Endodermal cell (in vitro differentiated cells): ENCODE results near the gene MOCS3. TPM values are rescaled to one million over a fixed set of nuclear protein-coding genes. Genes with fewer than 3 reads are reported as not detected.

Experiments
- DNase-seq: peaks from one replicate; pipeline ENCODE4 v3.0.0-alpha.2; 2017
- H3K27ac ChIP-seq: 2 replicates; pipeline ENCODE4 v1.5.1; 2013; ENCODE audit warnings: mild to moderate bottlenecking, low read depth, low read length, moderate library complexity
- H3K27me3 ChIP-seq: 2 replicates; pipeline ENCODE4 v1.6.1; 2013; ENCODE audit warnings: mild to moderate bottlenecking, low read length, moderate library complexity; ENCODE audit not compliant: insufficient read depth, control insufficient read depth, poor library complexity, severe bottlenecking
- H3K36me3 ChIP-seq: 2 replicates; pipeline ENCODE4 v1.7.0; 2013; ENCODE audit warnings: mild to moderate bottlenecking, low read length, moderate library complexity; ENCODE audit not compliant: control insufficient read depth, insufficient read depth
- H3K4me1 ChIP-seq: one replicate; pipeline ENCODE4 v1.7.0; 2013; ENCODE audit warnings: low read length; ENCODE audit not compliant: control insufficient read depth, insufficient read depth
- H3K4me3 ChIP-seq: 2 replicates; pipeline ENCODE4 v1.5.1; 2013; ENCODE audit warnings: mild to moderate bottlenecking, low read length, moderate library complexity
- H3K9ac ChIP-seq: 2 replicates; pipeline ENCODE4 v1.6.1; 2013; ENCODE audit warnings: mild to moderate bottlenecking, low read length, moderate library complexity; ENCODE audit not compliant: poor library complexity, severe bottlenecking; ENCODE audit errors: extremely low read depth
- H3K9me3 ChIP-seq: 2 replicates; pipeline ENCODE4 v1.6.1; 2013; ENCODE audit warnings: mild to moderate bottlenecking, low read length, moderate library complexity; ENCODE audit not compliant: control insufficient read depth
- H3K27ac Mint-ChIP-seq: 2 replicates; pipeline ENCODE4 v1.8.0; 2020; ENCODE audit warnings: mixed read lengths
- H3K27me3 Mint-ChIP-seq: 2 replicates; pipeline ENCODE4 v1.8.0; 2021; ENCODE audit warnings: mild to moderate bottlenecking, mixed read lengths; ENCODE audit not compliant: insufficient read depth
- H3K36me3 Mint-ChIP-seq: 2 replicates; pipeline ENCODE4 v1.8.0; 2020; ENCODE audit warnings: low read depth, mixed read lengths
- H3K4me1 Mint-ChIP-seq: 2 replicates; pipeline ENCODE4 v1.8.0; 2020; ENCODE audit warnings: mixed read lengths
- H3K4me3 Mint-ChIP-seq: 2 replicates; pipeline ENCODE4 v1.8.0; 2020; ENCODE audit warnings: mild to moderate bottlenecking, moderate library complexity, mixed read lengths
- H3K9me3 Mint-ChIP-seq: 2 replicates; pipeline ENCODE4 v1.8.0; 2020; ENCODE audit warnings: mild to moderate bottlenecking, mixed read lengths
- WGBS, 2 experiments: methylation state at CpG; one replicate each; pipeline versions ENCODE4 v1.1.5 to v1.1.7; 2013; ENCODE audit warnings: missing lambda C conversion rate in 2 of 2, mixed read lengths in 1 of 2; ENCODE audit not compliant: insufficient coverage in 1 of 2, insufficient read length in 1 of 2; 5-methylcytosine and 5-hydroxymethylcytosine counted together
- total RNA-seq, 2 donors: library from RNA; stranded (reverse); fragmentation: NEBNext Ultra II Directional in 1 of 2; extraction: Animal tissue kit (Norgen Biotek cat#: 25700) in 1 of 2; gene quantifications; 2 replicates in 1 of 2; 3 replicates in 1 of 2; pipeline ENCODE4 v1.2.1, GENCODE V29; 2021
- TF ChIP-seq, protein P1 (sequence below): fragments of 200-600 bp; sonication (generic); conservative IDR thresholded peaks from 2 replicates; pipeline ENCODE4 v1.5.0; 2021; ENCODE audit warnings: antibody characterized with exemption, mild to moderate bottlenecking

MOCS3 gene
- total RNA-seq, 2 donors from 2014 or later: 4.7 to 5.5 TPM

DNA sequence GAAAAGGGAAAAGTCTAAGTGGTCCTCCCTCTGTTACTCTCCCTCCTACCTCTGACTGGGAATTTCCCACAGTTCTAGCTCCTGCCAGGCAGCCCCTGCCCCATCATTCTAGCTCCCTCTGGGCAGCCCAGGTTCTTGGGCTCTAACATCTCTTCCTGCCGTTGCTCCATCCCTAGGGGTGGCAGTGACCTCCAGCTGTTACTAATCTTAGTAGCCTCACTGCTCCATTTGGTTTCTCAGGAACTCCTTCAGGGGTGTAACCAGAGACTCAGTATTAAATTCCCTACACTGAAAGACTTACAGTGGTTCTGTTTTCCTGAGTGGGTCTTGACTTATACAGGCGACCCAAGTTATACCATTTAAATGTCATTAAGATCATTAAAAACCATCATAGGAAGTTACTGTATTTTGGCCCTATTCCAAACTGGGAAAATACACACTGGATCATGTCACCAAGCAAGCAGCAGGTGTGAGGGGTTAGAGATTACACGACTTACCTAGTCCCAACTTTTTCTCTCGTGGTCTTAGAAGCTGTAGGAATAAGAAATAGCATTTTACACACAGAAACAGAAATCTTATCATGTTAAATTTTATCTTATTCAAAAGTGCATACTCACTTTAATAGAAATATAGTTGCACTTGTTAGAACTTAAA lies 10.4 kb upstream of the MOCS3 start:
- H3K27ac Mint-ChIP-seq: no peak overlapping the region
- Histone ChIP-seq H3K4me1 (no peaks in the 10 kb centered on the region), H3K36me3 (peaks cover 91% of the 10 kb centered on the region), H3K4me3 (no peak overlapping the region), H3K9me3 (no peaks in the 10 kb centered on the region), H3K9ac (no peak overlapping the region), H3K27ac (no peak overlapping the region), H3K27me3 (no peaks in the 10 kb centered on the region)
- no peak for DNase-seq
- H3K4me1 Mint-ChIP-seq: no peaks in the 10 kb centered on the region
- peaks cover 67% of the 10 kb centered on the region for H3K36me3 Mint-ChIP-seq
- H3K4me3 Mint-ChIP-seq: no peak overlapping the region
- TF ChIP-seq, protein P1, sequence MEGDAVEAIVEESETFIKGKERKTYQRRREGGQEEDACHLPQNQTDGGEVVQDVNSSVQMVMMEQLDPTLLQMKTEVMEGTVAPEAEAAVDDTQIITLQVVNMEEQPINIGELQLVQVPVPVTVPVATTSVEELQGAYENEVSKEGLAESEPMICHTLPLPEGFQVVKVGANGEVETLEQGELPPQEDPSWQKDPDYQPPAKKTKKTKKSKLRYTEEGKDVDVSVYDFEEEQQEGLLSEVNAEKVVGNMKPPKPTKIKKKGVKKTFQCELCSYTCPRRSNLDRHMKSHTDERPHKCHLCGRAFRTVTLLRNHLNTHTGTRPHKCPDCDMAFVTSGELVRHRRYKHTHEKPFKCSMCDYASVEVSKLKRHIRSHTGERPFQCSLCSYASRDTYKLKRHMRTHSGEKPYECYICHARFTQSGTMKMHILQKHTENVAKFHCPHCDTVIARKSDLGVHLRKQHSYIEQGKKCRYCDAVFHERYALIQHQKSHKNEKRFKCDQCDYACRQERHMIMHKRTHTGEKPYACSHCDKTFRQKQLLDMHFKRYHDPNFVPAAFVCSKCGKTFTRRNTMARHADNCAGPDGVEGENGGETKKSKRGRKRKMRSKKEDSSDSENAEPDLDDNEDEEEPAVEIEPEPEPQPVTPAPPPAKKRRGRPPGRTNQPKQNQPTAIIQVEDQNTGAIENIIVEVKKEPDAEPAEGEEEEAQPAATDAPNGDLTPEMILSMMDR: no peak
- H3K27me3 Mint-ChIP-seq: no peaks in the 10 kb centered on the region
- H3K9me3 Mint-ChIP-seq: no peaks in the 10 kb centered on the region
- 78 to 95% methylated on average over 2 to 3 of the region's 4 CpGs for WGBS, 2 experiments

DNA sequence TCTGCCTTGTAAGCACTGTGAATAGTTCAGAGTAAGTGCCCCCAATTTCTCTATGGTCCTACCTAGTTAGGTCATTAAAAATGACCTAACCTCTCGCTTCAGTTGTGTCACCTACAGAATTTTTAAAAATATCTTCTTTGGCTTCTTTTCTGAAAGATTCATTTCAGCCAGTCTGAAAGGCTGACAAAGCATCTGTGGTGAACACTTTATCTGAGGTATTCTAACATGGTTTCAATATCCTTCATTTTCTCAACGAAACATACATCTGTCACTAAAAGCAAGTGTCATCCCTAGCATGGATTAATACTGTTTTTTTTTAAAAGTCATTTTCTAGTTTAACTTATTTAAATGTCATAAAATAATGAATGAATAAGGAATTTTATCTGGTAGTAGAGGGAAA lies 5.4 kb upstream of the MOCS3 start:
- H3K4me3 ChIP-seq: no peak overlapping the region
- H3K27me3 ChIP-seq: no peaks in the 10 kb centered on the region
- H3K36me3 Mint-ChIP-seq: peaks cover 44% of the 10 kb centered on the region
- H3K27ac ChIP-seq: no peak overlapping the region
- no peak overlapping the region for H3K9ac ChIP-seq
- H3K27ac Mint-ChIP-seq: no peak overlapping the region
- H3K9me3 ChIP-seq: no peaks in the 10 kb centered on the region
- peaks cover 18% of the 10 kb centered on the region for H3K4me1 Mint-ChIP-seq
- no peak overlapping the region for H3K4me3 Mint-ChIP-seq
- TF ChIP-seq, protein P1: no peak
- no peaks in the 10 kb centered on the region for H3K27me3 Mint-ChIP-seq
- no peak for DNase-seq
- H3K36me3 ChIP-seq: peaks cover 68% of the 10 kb centered on the region
- WGBS, 2 experiments: 100% methylated on average over 1 to 2 of the region's 2 CpGs
- H3K4me1 ChIP-seq: no peaks in the 10 kb centered on the region
- no peaks in the 10 kb centered on the region for H3K9me3 Mint-ChIP-seq

DNA sequence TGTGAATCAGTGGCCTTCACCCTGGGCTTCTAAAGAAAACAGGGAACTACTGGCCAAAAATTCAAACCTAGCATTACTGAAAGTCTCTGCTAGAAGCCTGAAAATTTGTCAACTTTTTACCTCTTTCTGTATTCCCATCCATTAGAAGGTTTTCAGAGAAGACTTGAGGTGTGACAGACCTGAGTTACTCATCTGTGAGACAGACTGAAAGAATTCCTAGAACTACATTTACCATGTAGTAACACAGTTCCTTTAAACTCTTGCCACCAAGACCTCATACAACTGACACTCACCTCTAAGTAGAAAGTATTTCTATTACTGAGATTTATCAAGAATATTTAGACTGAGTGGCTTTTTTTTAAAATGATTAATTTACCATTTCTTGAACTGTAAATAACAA lies 4.8 kb upstream of the MOCS3 start:
- Histone ChIP-seq H3K27me3 (no peaks in the 10 kb centered on the region), H3K9ac (no peak overlapping the region), H3K4me3 (no peak overlapping the region), H3K9me3 (no peaks in the 10 kb centered on the region), H3K27ac (no peak overlapping the region), H3K4me1 (no peaks in the 10 kb centered on the region), H3K36me3 (peaks cover 62% of the 10 kb centered on the region)
- no peaks in the 10 kb centered on the region for H3K27me3 Mint-ChIP-seq
- H3K36me3 Mint-ChIP-seq: peaks cover 41% of the 10 kb centered on the region
- H3K27ac Mint-ChIP-seq: no peak overlapping the region
- TF ChIP-seq, protein P1: no peak
- no peaks in the 10 kb centered on the region for H3K9me3 Mint-ChIP-seq
- no peak for DNase-seq
- no peak overlapping the region for H3K4me3 Mint-ChIP-seq
- peaks cover 18% of the 10 kb centered on the region for H3K4me1 Mint-ChIP-seq
